ENCODE data around the gene PRTG.

- TF ChIP-seq, protein P1, sequence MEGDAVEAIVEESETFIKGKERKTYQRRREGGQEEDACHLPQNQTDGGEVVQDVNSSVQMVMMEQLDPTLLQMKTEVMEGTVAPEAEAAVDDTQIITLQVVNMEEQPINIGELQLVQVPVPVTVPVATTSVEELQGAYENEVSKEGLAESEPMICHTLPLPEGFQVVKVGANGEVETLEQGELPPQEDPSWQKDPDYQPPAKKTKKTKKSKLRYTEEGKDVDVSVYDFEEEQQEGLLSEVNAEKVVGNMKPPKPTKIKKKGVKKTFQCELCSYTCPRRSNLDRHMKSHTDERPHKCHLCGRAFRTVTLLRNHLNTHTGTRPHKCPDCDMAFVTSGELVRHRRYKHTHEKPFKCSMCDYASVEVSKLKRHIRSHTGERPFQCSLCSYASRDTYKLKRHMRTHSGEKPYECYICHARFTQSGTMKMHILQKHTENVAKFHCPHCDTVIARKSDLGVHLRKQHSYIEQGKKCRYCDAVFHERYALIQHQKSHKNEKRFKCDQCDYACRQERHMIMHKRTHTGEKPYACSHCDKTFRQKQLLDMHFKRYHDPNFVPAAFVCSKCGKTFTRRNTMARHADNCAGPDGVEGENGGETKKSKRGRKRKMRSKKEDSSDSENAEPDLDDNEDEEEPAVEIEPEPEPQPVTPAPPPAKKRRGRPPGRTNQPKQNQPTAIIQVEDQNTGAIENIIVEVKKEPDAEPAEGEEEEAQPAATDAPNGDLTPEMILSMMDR (IDR thresholded peaks at IDR 0.05; ENCODE audit: insufficient read depth, low read length), result no peak
- no peak for TF ChIP-seq GABPA (IDR thresholded peaks at IDR 0.05; ENCODE audit: low read depth)
These were observed 112.1 kb downstream of the PRTG start for GRCh38 chr15:55630858-55631257.
